Measurements from ENCODE around the gene UGT1A10.
"Not testable (repeated sequence)": the region's sequence is repeated elsewhere in the genome, so short reads cannot be mapped to it uniquely, and the experiment has no call there.

DNA sequence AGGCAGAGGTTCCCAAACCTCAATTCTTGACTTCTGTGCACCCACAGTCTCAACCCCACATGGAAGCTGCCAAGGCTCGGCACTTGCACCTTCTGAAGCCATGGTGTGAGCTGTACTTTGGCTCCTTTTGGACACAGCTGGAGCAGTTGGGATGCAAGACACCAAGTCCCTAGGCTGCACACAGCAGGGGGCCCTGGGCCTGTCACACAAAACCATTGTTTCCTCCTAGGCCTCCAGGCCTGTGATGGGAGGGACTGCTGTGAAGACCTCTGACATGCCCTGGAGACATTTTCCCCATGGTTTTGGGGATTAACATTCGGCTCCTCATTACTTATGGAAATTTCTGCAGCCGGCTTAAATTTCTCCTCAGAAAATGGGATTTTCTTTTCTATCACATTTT lies 9.8 kb downstream of the UGT1A10 start:
- not testable (repeated sequence) for TF ChIP-seq EZH2 (IDR thresholded peaks at IDR 0.05; ENCODE audit: borderline replicate concordance, low read length)
- TF ChIP-seq, protein P1, sequence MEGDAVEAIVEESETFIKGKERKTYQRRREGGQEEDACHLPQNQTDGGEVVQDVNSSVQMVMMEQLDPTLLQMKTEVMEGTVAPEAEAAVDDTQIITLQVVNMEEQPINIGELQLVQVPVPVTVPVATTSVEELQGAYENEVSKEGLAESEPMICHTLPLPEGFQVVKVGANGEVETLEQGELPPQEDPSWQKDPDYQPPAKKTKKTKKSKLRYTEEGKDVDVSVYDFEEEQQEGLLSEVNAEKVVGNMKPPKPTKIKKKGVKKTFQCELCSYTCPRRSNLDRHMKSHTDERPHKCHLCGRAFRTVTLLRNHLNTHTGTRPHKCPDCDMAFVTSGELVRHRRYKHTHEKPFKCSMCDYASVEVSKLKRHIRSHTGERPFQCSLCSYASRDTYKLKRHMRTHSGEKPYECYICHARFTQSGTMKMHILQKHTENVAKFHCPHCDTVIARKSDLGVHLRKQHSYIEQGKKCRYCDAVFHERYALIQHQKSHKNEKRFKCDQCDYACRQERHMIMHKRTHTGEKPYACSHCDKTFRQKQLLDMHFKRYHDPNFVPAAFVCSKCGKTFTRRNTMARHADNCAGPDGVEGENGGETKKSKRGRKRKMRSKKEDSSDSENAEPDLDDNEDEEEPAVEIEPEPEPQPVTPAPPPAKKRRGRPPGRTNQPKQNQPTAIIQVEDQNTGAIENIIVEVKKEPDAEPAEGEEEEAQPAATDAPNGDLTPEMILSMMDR (conservative IDR thresholded peaks at IDR 0.05 in 1 of 2, IDR thresholded peaks at IDR 0.05 in 1 of 2; ENCODE audit: extremely low read depth in 1 of 2, insufficient read depth in 1 of 2, low read depth in 1 of 2, low read length in 2 of 2) = not testable (repeated sequence)

Data from mammary epithelial cell (primary cell).